Activated CD8-positive, alpha-beta T cell treated with anti-CD3 and anti-CD28 coated beads for 36 hours (primary cell): ENCODE data around the gene NSD2. TPM values are rescaled to one million over a fixed set of nuclear protein-coding genes. Genes with fewer than 3 reads are reported as not detected.

Source experiments
- ATAC-seq: fragments of 200-7000 bp; cut with Tn5 transposase; one replicate; pipeline ENCODE4 v1.10.0; 2021; ENCODE audit warnings: mild to moderate bottlenecking, moderate library complexity
- CTCF ChIA-PET: fragments of 350-600 bp; sonication (Branson Sonifier 250); formaldehyde crosslinking; loops from one replicate; lab custom pipeline; 2021; ENCODE audit warnings: antibody characterized with exemption; lab: Charles Lee
- POLR2A ChIA-PET: fragments of 350-600 bp; sonication (Branson Sonifier 250); formaldehyde crosslinking; loops from one replicate; lab custom pipeline; 2021; ENCODE audit warnings: antibody characterized with exemption; lab: Charles Lee
- DNase-seq: peaks from one replicate; pipeline ENCODE4 v3.0.0-alpha.2; 2020
- H3K27ac Mint-ChIP-seq: one replicate; pipeline ENCODE4 v1.8.0; 2021; ENCODE audit warnings: mild to moderate bottlenecking, mixed read lengths
- H3K27me3 Mint-ChIP-seq: one replicate; pipeline ENCODE4 v1.8.0; 2021; ENCODE audit warnings: mixed read lengths
- H3K36me3 Mint-ChIP-seq: one replicate; pipeline ENCODE4 v1.8.0; 2021; ENCODE audit warnings: low read depth, mixed read lengths
- H3K4me1 Mint-ChIP-seq: one replicate; pipeline ENCODE4 v1.8.0; 2021; ENCODE audit warnings: low read depth, mixed read lengths
- H3K4me3 Mint-ChIP-seq: one replicate; pipeline ENCODE4 v1.8.0; 2021; ENCODE audit warnings: mild to moderate bottlenecking, moderate library complexity, mixed read lengths
- H3K9me3 Mint-ChIP-seq: one replicate; pipeline ENCODE4 v1.8.0; 2021; ENCODE audit warnings: mixed read lengths
- intact Hi-C: fragments of 100-400 bp; cut with micrococcal nuclease; formaldehyde crosslinking; loops from one replicate; pipeline ENCODE4 v1.10.0; 2022
- total RNA-seq, 2 experiments: library from RNA; stranded (reverse); gene quantifications; one replicate each; pipeline ENCODE4 v1.2.3, GENCODE V29; 2021
- TF ChIP-seq, protein P1 (sequence below): fragments of 200-600 bp; IDR thresholded peaks from one replicate; pipeline ENCODE4 v1.8.0; 2022; ENCODE audit warnings: antibody characterized with exemption, mild to moderate bottlenecking

The NSD2 gene
- total RNA-seq, 2 experiments from 2014 or later = 219 TPM

DNA sequence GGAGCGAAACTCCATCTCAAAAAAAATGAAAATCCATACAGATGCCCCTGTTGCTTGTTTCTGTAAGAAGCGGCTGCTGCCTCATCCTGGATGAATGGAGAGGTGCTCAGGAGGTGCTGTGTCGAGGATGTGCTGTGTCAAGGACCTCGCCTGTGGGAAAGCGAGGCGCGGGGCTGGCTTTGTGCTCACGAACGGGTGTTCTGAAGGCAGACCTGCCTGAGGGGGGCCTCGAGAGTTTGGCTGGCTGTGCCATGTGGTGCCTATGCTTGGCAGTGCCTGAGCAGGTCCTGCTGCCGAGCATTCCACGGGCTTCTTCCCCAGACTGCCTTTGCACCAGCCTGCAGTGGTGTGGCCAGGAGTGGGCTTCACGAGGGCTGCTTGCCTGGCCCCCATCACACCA lies 61.5 kb downstream of the NSD2 start:
- TF ChIP-seq, protein P1, sequence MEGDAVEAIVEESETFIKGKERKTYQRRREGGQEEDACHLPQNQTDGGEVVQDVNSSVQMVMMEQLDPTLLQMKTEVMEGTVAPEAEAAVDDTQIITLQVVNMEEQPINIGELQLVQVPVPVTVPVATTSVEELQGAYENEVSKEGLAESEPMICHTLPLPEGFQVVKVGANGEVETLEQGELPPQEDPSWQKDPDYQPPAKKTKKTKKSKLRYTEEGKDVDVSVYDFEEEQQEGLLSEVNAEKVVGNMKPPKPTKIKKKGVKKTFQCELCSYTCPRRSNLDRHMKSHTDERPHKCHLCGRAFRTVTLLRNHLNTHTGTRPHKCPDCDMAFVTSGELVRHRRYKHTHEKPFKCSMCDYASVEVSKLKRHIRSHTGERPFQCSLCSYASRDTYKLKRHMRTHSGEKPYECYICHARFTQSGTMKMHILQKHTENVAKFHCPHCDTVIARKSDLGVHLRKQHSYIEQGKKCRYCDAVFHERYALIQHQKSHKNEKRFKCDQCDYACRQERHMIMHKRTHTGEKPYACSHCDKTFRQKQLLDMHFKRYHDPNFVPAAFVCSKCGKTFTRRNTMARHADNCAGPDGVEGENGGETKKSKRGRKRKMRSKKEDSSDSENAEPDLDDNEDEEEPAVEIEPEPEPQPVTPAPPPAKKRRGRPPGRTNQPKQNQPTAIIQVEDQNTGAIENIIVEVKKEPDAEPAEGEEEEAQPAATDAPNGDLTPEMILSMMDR = no peak
- peaks cover 5% of the 10 kb centered on the region for H3K4me1 Mint-ChIP-seq
- no peaks in the 10 kb centered on the region for H3K27me3 Mint-ChIP-seq
- H3K9me3 Mint-ChIP-seq = no peaks in the 10 kb centered on the region
- CTCF ChIA-PET = no interaction called here
- ATAC-seq (no peak), DNase-seq (no peak)
- H3K4me3 Mint-ChIP-seq = no peak overlapping the region
- POLR2A ChIA-PET = interaction anchor here (0.6 kb wide), 1 partner anchor 1084 kb away, joined by 3 read pairs; no protein-coding TSS in a partner anchor
- no peak overlapping the region for H3K27ac Mint-ChIP-seq
- intact Hi-C loops = no loop called here
- peaks cover 47% of the 10 kb centered on the region for H3K36me3 Mint-ChIP-seq

DNA sequence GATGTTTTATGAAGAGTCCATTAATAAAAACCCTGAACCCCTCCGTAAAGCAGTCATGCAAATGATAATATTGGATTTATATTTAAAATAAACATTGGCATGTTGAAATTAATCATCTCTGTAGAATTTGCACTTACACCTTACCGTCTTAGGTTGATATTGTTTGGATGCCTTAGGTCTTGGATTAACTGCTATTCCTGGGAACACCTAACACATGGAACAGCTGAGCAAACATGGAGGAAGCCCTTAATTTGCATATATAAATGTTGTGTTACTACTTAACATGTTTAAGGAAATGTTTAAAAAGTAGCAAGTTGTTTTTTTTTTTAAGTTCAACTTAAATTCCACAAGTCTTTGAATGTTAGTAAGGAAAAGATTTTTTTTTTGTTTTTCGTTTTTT lies 62.5 kb downstream of the NSD2 start:
- TF ChIP-seq, protein P1 = no peak
- H3K27ac Mint-ChIP-seq = no peak overlapping the region
- H3K4me1 Mint-ChIP-seq = no peaks in the 10 kb centered on the region
- ChIA-PET POLR2A (no interaction called here), CTCF (no interaction called here)
- no peaks in the 10 kb centered on the region for H3K9me3 Mint-ChIP-seq
- ATAC-seq (no peak), DNase-seq (no peak)
- peaks cover 44% of the 10 kb centered on the region for H3K36me3 Mint-ChIP-seq
- intact Hi-C loops = no loop called here
- no peaks in the 10 kb centered on the region for H3K27me3 Mint-ChIP-seq
- H3K4me3 Mint-ChIP-seq = no peak overlapping the region

DNA sequence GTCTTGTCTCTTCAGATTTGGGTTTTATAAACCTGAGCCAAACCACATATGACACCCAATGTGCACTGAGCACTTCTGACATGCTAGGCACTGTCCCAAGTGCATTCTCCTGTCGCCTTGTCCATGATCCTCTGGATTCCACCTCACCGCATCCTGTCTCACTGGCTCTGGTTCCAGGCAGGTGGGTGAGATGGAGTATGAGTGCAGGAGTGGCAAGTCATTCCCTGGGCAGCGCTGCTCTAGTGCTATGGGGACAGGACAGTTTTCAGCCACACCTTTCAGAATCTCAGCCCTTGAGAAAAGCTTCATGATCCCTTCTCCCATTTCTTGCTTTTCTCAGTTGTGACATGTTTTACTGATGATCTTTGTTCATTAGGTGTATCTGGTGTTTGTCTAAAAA lies 66.4 kb downstream of the NSD2 start:
- H3K4me1 Mint-ChIP-seq = no peaks in the 10 kb centered on the region
- H3K4me3 Mint-ChIP-seq = no peak overlapping the region
- ChIA-PET POLR2A (no interaction called here), CTCF (no interaction called here)
- DNase-seq = no peak
- intact Hi-C loops = no loop called here
- H3K36me3 Mint-ChIP-seq = peaks cover 45% of the 10 kb centered on the region
- TF ChIP-seq, protein P1 = no peak
- H3K27ac Mint-ChIP-seq = no peak overlapping the region
- no peaks in the 10 kb centered on the region for H3K27me3 Mint-ChIP-seq
- no peak for ATAC-seq
- no peaks in the 10 kb centered on the region for H3K9me3 Mint-ChIP-seq

- ChIA-PET CTCF (interaction anchor here (1.0 kb wide), 1 partner anchor 39 kb away, joined by 3 read pairs; no protein-coding TSS in a partner anchor), POLR2A (no interaction called here)
- no peak overlapping the region for H3K4me3 Mint-ChIP-seq
- ATAC-seq (no peak), DNase-seq (no peak)
- peaks cover 48% of the 10 kb centered on the region for H3K36me3 Mint-ChIP-seq
- TF ChIP-seq, protein P1 = no peak
- no peaks in the 10 kb centered on the region for H3K4me1 Mint-ChIP-seq
- intact Hi-C loops = no loop called here
- H3K27me3 Mint-ChIP-seq = no peaks in the 10 kb centered on the region
- H3K27ac Mint-ChIP-seq = no peak overlapping the region
- H3K9me3 Mint-ChIP-seq = no peaks in the 10 kb centered on the region
These were observed 66.8 kb downstream of the NSD2 start for GRCh38 chr4:1938027-1938426.

- Mint-ChIP-seq H3K9me3 (no peaks in the 10 kb centered on the region), H3K36me3 (peaks cover 51% of the 10 kb centered on the region), H3K27me3 (no peaks in the 10 kb centered on the region), H3K27ac (no peak overlapping the region), H3K4me3 (no peak overlapping the region), H3K4me1 (no peaks in the 10 kb centered on the region)
- DNase-seq (no peak), ATAC-seq (no peak)
- ChIA-PET POLR2A (no interaction called here), CTCF (interaction anchor here (1.5 kb wide), 1 partner anchor 247 kb away, joined by 3 read pairs; no protein-coding TSS in a partner anchor)
- intact Hi-C loops = no loop called here
- TF ChIP-seq, protein P1 = no peak
These were observed 68.7 kb downstream of the NSD2 start for GRCh38 chr4:1939664-1940509.
